Stimulated activated CD4-positive, alpha-beta T cell treated with anti-CD3 and anti-CD28 coated beads, Interleukin-1b, Interleukin-23, amount 100 ng/mL, for 1 hour (primary cell): Measurements from ENCODE around the gene EMID1.

ENCODE experiments used
- DNase-seq, 2 donors: peaks; one replicate each; pipeline ENCODE4 v3.0.0-alpha.2; 2020; ENCODE audit warnings: low read depth in 2 of 2

EMID1 gene

GRCh38 chr22:29260601-29261315, 55.1 kb downstream of the EMID1 start:
- DNase-seq = no peak

GRCh38 chr22:29263791-29264276, 58.1 kb downstream of the EMID1 start:
- no peak for DNase-seq

- no peak for DNase-seq
Observed at GRCh38 chr22:29265305-29265704, 59.6 kb downstream of the EMID1 start.

- DNase-seq = no peak
Observed at GRCh38 chr22:29265929-29266328, 60.2 kb downstream of the EMID1 start.

- DNase-seq = no peak
Observed at GRCh38 chr22:29266564-29267461, 61.1 kb downstream of the EMID1 start.

- DNase-seq = no peak
Observed at GRCh38 chr22:29267462-29267857, 61.8 kb downstream of the EMID1 start.

GRCh38 chr22:29267858-29268510, 62.3 kb downstream of the EMID1 start, which contains the start of the genes EWSR1 and RHBDD3:
Gene EWSR1, plus strand, starts transcription at chr22:29268268. Its CDS starts 69 bp downstream, at chr22:29268337.
Gene RHBDD3, minus strand, starts transcription at chr22:29267981. Its CDS starts 2,355 bp downstream, at chr22:29265626.
- DNase-seq = peak; percentile 88 to 94

GRCh38 chr22:29268511-29269229, 63.0 kb downstream of the EMID1 start:
- DNase-seq = no peak

GRCh38 chr22:29269230-29269604, 63.5 kb downstream of the EMID1 start:
- no peak for DNase-seq

GRCh38 chr22:29269731-29270474, 64.2 kb downstream of the EMID1 start:
- no peak for DNase-seq

GRCh38 chr22:29270475-29271271, 65.0 kb downstream of the EMID1 start:
- no peak for DNase-seq

GRCh38 chr22:29272624-29273023, 66.9 kb downstream of the EMID1 start:
- no peak for DNase-seq

GRCh38 chr22:29275167-29275566, 69.5 kb downstream of the EMID1 start:
- DNase-seq = no peak

- no peak for DNase-seq
Observed at GRCh38 chr22:29275819-29276565, 70.3 kb downstream of the EMID1 start.

- no peak for DNase-seq
Observed at GRCh38 chr22:29277927-29278326, 72.2 kb downstream of the EMID1 start.

GRCh38 chr22:29284196-29284595, 78.5 kb downstream of the EMID1 start:
- no peak for DNase-seq

- DNase-seq = no peak
Observed at GRCh38 chr22:29288837-29289236, 83.1 kb downstream of the EMID1 start.

- DNase-seq = no peak
Observed at GRCh38 chr22:29290061-29290460, 84.4 kb downstream of the EMID1 start.

GRCh38 chr22:29291215-29291614, 85.5 kb downstream of the EMID1 start:
- DNase-seq = no peak
